GM10248 (cell line): ENCODE data around the gene KCNG3.

Experiments
- CTCF ChIA-PET: fragments of 300-600 bp; sonication (Branson Sonifier 250); formaldehyde crosslinking; extraction: SDS; loops from one replicate; lab custom pipeline; 2021; ENCODE audit warnings: antibody characterized with exemption; lab: Yijun Ruan, JAX
- POLR2A ChIA-PET: fragments of 350-650 bp; sonication (Branson Sonifier 250); formaldehyde crosslinking; extraction: SDS; loops from one replicate; lab custom pipeline; 2020; ENCODE audit warnings: antibody characterized with exemption; lab: Yijun Ruan, JAX
- DNase-seq: peaks from one replicate; pipeline ENCODE4 v3.0.0; 2012; ENCODE audit errors: extremely low spot score
- CTCF ChIP-seq: IDR thresholded peaks from 2 replicates; pipeline ENCODE4 v1.5.1; 2012; ENCODE audit warnings: mild to moderate bottlenecking, low read depth; ENCODE audit errors: extremely low read depth, missing control alignments, control extremely low read depth

KCNG3 gene

GRCh38 chr2:42493468-42494354, at the start of gene KCNG3:
Gene KCNG3, minus strand, starts transcription at chr2:42493982. Its CDS starts 481 bp downstream, at chr2:42493501.
- DNase-seq: peak; percentile 81
- TF ChIP-seq CTCF: no peak
- ChIA-PET POLR2A (no interaction called here), CTCF (interaction anchor here (1.5 to 6.9 kb wide), 2 partner anchors 9 to 170 kb away, joined by 4 to 48 read pairs; no protein-coding TSS in a partner anchor)

GRCh38 chr2:42542871-42543270, 49.1 kb upstream of the KCNG3 start:
- DNase-seq: no peak
- no peak for TF ChIP-seq CTCF
- ChIA-PET POLR2A (no interaction called here), CTCF (no interaction called here)

GRCh38 chr2:42537493-42537892, 43.7 kb upstream of the KCNG3 start:
- no peak for DNase-seq
- no peak for TF ChIP-seq CTCF
- ChIA-PET POLR2A (no interaction called here), CTCF (interaction anchor here (1.4 kb wide), 1 partner anchor 14 kb away, joined by 3 read pairs; no protein-coding TSS in a partner anchor)

GRCh38 chr2:42532397-42532796, 38.6 kb upstream of the KCNG3 start:
- DNase-seq: no peak
- CTCF ChIA-PET: no interaction called here
- no peak for TF ChIP-seq CTCF
- POLR2A ChIA-PET: no interaction called here

- POLR2A ChIA-PET: no interaction called here
- no peak for TF ChIP-seq CTCF
- CTCF ChIA-PET: interaction anchor here (0.7 to 2.2 kb wide), 4 partner anchors 12 to 147 kb away, joined by 3 to 7 read pairs (median 3); no protein-coding TSS in a partner anchor
- DNase-seq: no peak
Measured at GRCh38 chr2:42523341-42523740, 29.6 kb upstream of the KCNG3 start.

- POLR2A ChIA-PET: no interaction called here
- no peak for DNase-seq
- CTCF ChIA-PET: interaction anchor here (1.0 to 2.2 kb wide), 3 partner anchors 10 to 141 kb away, joined by 3 to 7 read pairs (median 5); no protein-coding TSS in a partner anchor
- TF ChIP-seq CTCF: no peak
Measured at GRCh38 chr2:42522035-42522434, 28.3 kb upstream of the KCNG3 start.
